ENCODE data around the gene PIP4P1.

PIP4P1 gene

GRCh38 chr14:20434701-20435581 lies 26.3 kb downstream of the PIP4P1 start:
- DNase-seq = no peak

DNA sequence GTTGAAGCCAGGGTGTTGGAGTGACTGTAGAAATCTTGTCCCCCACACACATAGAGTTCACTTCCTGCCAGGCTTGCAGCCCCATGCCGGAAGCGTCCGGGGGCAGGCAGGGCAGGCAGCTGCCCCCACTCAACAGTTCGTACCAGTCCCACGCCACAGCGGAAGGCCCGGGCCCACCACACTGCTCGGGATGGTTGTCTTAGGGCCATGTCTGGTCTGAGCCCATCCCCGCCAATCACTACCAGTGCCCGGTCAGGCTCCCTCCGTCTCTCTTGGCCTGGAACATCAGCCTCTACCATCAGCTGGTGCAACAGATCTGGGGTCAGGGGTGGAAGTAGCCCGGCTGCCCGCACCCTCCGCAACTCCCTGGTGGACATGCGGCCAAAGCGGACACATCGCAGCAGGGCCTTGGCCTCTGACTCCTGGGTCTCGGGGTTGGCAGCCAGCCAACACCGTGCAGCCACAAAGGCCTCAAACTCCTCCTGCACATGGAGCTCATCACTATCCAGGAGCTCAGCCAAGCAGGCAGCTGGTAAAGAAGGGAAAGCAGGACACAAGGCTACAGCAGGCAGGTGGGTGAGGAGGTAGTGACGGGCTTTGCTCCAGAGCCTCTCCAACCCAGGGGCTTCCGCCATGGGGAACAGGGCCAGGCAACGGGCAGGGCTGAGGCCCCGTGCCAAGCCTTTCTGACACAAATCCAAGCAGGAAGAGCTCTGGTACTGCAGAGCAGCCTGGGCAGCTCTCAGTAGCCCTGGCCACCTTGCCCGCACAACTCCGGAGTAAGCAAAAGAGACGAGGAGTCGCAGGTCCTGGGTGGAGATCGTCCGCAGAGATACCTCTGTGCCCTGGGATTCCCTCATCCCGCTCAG lies 31.2 kb downstream of the PIP4P1 start:
- DNase-seq = no peak

- no peak for DNase-seq
Measured at GRCh38 chr14:20428802-20429201, 32.4 kb downstream of the PIP4P1 start.

- DNase-seq = no peak
Measured at GRCh38 chr14:20428010-20428365, 33.2 kb downstream of the PIP4P1 start.

DNA sequence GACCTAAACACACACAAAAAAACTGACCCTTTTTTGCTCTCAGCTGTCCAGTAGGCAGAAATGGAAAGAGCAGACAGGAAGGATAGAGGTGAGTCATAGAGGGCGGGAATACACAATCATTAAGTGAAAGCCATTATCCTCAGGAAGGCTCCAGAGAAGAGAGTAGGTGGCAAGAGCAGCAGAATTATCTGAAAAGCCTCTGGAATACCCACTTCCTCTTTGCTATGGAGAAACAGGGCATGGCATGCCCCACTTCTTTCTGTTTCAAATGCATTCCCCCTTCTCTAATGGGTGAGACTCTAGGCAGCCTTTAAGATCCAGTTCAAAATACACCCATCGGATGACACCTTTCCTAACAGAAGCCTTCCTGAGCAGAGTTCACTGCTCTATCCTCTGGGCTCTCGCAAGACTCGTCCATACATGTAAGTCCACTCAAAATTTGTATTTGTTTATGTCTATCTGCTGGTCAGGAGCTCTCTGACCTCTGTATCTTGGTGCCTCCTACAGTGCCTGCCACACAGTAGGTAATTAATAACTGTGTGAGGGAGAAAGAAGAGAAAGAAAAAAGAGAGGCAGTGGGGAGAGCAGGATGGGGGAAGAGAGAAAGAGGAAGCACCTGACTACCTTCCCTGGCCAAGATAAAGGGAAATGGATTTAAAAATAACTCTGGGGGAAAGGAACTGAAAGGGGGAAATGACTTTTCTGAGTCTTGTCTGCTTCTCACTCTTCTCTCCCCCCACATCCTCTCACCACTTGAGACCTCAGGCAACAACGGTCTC lies 33.8 kb downstream of the PIP4P1 start:
- DNase-seq = no peak

DNA sequence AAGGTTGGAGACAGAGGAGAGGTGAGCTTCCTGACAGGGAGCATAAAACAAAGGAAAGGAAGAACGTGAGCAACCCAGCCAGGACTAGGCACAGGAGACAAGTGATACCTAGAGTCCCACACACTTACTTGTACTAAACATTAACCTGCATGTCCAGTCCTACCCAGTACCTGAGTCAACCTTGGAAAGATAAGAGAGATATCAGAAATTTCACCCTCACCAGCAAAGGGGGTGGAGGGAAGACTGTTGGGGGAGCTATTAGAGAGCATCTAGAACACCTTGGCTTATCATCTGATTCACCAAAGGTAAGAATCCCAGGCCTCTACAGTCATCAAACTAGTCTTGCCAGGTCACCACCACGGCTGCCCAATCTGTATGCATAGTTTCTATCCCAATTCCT lies 36.4 kb downstream of the PIP4P1 start:
- no peak for DNase-seq

GRCh38 chr14:20422886-20423285 lies 38.3 kb downstream of the PIP4P1 start:
- no peak for DNase-seq

DNA sequence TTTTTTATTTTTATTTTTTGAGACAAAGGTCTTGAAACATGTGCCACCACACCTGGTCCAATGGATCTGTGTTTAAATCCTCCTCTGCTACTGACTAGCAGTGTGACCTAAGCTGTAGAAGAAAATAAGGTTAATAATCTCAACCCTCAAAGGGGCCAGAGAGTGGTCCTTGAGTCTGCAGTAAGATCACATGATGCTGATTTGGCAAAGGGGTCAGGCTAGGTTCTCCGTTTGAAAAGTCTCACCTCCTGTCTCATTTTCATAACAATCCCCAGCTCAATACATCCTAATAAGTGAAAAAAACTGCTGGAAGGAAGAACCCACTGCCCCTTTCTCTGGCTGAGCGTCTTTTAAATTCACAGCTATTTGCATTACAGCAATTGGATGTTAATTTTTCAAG lies 40.0 kb downstream of the PIP4P1 start:
- no peak for DNase-seq

DNA sequence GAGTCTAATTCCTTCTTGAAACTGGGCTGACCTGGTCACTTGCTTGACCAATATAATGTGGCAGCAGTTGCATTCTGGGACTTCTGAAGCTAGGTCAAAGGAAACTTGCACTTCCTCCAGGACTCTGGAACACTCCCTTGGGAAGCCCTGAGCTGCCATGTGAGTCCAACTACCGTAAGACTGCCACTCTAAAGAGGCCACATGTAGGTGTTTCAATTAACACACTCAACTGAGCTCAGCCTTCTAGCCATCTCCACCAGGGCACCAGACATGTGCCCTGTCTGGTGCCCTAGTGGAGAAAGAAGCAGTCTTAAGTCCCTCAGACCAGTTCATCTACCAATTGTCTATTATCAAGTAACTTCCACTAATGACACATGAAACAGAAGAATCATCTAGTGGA lies 41.8 kb downstream of the PIP4P1 start:
- no peak for DNase-seq

GRCh38 chr14:20418501-20418909 lies 42.7 kb downstream of the PIP4P1 start:
- no peak for DNase-seq

DNA sequence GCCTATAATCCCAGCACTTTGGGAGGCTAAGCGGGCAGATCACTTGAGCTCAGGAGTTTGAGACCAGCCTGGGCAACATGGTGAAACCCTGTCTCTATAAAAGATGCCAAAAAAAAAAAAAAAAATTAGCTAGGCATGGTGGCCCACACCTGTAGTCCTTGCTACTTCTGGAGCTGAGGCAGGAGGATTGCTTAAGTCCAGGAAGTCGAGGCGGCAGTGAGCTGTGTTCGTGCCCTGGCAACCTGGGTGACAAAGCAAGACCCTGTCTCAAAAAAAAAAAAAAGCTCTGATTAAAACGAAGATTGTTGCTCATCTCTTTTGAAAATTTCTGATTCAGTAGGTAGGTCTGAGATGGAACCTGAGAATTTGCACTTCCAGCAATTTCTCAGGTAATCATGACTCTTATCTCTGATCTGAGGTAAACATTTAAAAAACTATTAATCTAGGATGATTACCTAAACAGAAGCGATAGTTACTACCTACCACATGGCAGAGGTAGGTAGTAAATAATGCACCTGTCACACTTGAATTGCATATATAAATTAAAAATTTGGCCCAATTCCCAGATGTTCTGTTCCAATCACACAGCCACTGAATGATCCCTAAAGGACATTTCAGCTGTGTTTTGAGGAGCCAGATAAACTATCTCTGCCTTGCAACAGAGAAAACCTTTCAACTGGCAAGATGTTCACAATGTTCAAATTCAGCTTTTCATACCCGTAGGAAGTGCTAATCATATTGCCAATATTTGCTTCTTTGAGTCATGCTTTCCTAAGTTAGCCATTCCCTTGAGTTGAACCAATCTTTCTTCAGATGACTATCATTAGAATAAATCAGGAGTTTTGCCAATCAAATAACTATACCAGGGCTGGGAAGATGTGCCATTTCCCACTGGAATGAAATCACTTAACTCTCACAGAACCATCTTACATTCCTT lies 43.7 kb downstream of the PIP4P1 start:
- DNase-seq = no peak

GRCh38 chr14:20416223-20416622 lies 45.0 kb downstream of the PIP4P1 start:
- DNase-seq = no peak

- no peak for DNase-seq
Measured at GRCh38 chr14:20415782-20416206, 45.4 kb downstream of the PIP4P1 start.

GRCh38 chr14:20413744-20414082 lies 47.5 kb downstream of the PIP4P1 start:
- DNase-seq = no peak

- peak; percentile 92 for DNase-seq
Measured at GRCh38 chr14:20412876-20413743, 48.1 kb downstream of the PIP4P1 start, which contains the start of gene TEP1. Gene TEP1 (minus strand): TSS chr14:20413501. CDS start chr14:20408439, 5,062 bp downstream.

DNA sequence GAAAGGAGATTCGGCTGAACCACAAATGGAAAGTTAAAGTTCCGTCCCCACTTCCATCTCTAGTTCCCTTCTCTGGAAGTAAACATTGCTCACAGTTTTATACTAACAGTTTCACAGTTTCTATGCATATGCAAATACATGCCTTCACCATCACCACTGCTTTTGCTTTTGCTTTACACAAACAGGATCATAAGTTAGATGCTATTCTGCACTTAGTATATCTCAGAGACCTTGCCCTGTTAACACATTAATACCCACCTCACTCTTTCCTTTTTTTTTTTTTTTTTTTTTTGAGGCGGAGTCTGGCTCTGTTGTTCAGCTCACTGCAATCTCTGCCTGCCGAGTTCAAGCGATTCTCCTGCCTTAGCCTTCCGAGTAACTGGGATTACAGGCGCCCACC lies 48.8 kb downstream of the PIP4P1 start:
- DNase-seq = no peak

- no peak for DNase-seq
Measured at GRCh38 chr14:20409226-20409625, 52.0 kb downstream of the PIP4P1 start.
